IPS DF 6.9 (cell line): Measurements from ENCODE around the gene LRRN1.

Experiments
- DNase-seq: peaks from one replicate; pipeline ENCODE4 v3.0.0-alpha.2; 2013; ENCODE audit warnings: low read depth, low spot score
- H3K27ac ChIP-seq: one replicate; pipeline ENCODE4 v1.5.1; 2013; ENCODE audit warnings: low read length, control low read depth
- H3K27me3 ChIP-seq: 2 replicates; pipeline ENCODE4 v1.6.1; 2013; ENCODE audit warnings: mild to moderate bottlenecking, low read length; ENCODE audit not compliant: control insufficient read depth, insufficient read depth
- H3K36me3 ChIP-seq: 2 replicates; pipeline ENCODE4 v1.6.1; 2013; ENCODE audit warnings: low read length; ENCODE audit not compliant: control insufficient read depth, insufficient read depth
- H3K4me1 ChIP-seq: 2 replicates; pipeline ENCODE4 v1.6.1; 2013; ENCODE audit warnings: low read length; ENCODE audit not compliant: control insufficient read depth, insufficient read depth
- H3K4me3 ChIP-seq: 2 replicates; pipeline ENCODE4 v1.5.1; 2013; ENCODE audit warnings: mild to moderate bottlenecking, low read length
- H3K9me3 ChIP-seq: 2 replicates; pipeline ENCODE4 v1.6.1; 2013; ENCODE audit warnings: low read length, inconsistent platforms; ENCODE audit not compliant: control insufficient read depth, insufficient read depth
- WGBS: extraction: QIAGEN DNeasy Blood & Tissue Kit; methylation state at CpG from one replicate; pipeline ENCODE4 v1.1.7; 2013; ENCODE audit warnings: mixed read lengths, missing lambda C conversion rate; ENCODE audit not compliant: insufficient read length, insufficient coverage; 5-methylcytosine and 5-hydroxymethylcytosine counted together

LRRN1 gene

GRCh38 chr3:3799173-3800079, at the start of gene LRRN1:
TSS of gene LRRN1 (plus strand) at chr3:3799431. CDS start at chr3:3844642, 45,211 bp downstream.
- peak within 1 kb of the TSS; percentile 78 for H3K4me3 ChIP-seq

GRCh38 chr3:3753416-3753815, 45.8 kb upstream of the LRRN1 start:
- WGBS = no CpG with 5 or more reads among the region's 3 CpGs
- no peak for DNase-seq
- Histone ChIP-seq H3K27me3 (no peaks in the 10 kb centered on the region), H3K36me3 (no peaks in the 10 kb centered on the region), H3K27ac (no peak overlapping the region), H3K9me3 (no peaks in the 10 kb centered on the region), H3K4me3 (no peak overlapping the region), H3K4me1 (no peaks in the 10 kb centered on the region)

More at GRCh38 chr3:3799173-3800079, at the start of gene LRRN1:
- H3K36me3 ChIP-seq = peaks cover 3% of the 10 kb centered on the region; the same call in 1 of the 2 replicates
- no CpG with 5 or more reads among the region's 102 CpGs for WGBS
- H3K27me3 ChIP-seq = no peaks in the 10 kb centered on the region
- DNase-seq = peak; percentile 64
- no peak within 1 kb of the TSS for H3K27ac ChIP-seq
- H3K4me1 ChIP-seq = no peaks in the 10 kb centered on the region
- no peaks in the 10 kb centered on the region for H3K9me3 ChIP-seq

- H3K4me3 ChIP-seq = no peak overlapping the region
- H3K4me1 ChIP-seq = no peaks in the 10 kb centered on the region; the same call in 1 of the 2 replicates
- WGBS = no CpG with 5 or more reads among the region's 4 CpGs
- no peak overlapping the region for H3K27ac ChIP-seq
- no peaks in the 10 kb centered on the region for H3K9me3 ChIP-seq
- no peak for DNase-seq
- no peaks in the 10 kb centered on the region for H3K27me3 ChIP-seq
- no peaks in the 10 kb centered on the region for H3K36me3 ChIP-seq
Measured at GRCh38 chr3:3765661-3766060, 33.6 kb upstream of the LRRN1 start.

- WGBS = no CpG with 5 or more reads among the region's 1 CpG
- DNase-seq = no peak
- no peaks in the 10 kb centered on the region for H3K36me3 ChIP-seq
- H3K9me3 ChIP-seq = no peaks in the 10 kb centered on the region
- H3K27me3 ChIP-seq = no peaks in the 10 kb centered on the region
- H3K4me3 ChIP-seq = no peak overlapping the region
- no peaks in the 10 kb centered on the region; the same call in 1 of the 2 replicates for H3K4me1 ChIP-seq
- H3K27ac ChIP-seq = no peak overlapping the region
Measured at GRCh38 chr3:3766140-3766539, 33.1 kb upstream of the LRRN1 start.

- no peak for DNase-seq
- WGBS = no CpG with 5 or more reads among the region's 3 CpGs
- H3K36me3 ChIP-seq = no peaks in the 10 kb centered on the region
- no peak overlapping the region for H3K27ac ChIP-seq
- H3K9me3 ChIP-seq = no peaks in the 10 kb centered on the region
- H3K4me1 ChIP-seq = no peaks in the 10 kb centered on the region
- H3K27me3 ChIP-seq = no peaks in the 10 kb centered on the region
- no peak overlapping the region for H3K4me3 ChIP-seq
Measured at GRCh38 chr3:3771094-3771493, 28.1 kb upstream of the LRRN1 start.

- Histone ChIP-seq H3K4me3 (no peak overlapping the region), H3K27me3 (no peaks in the 10 kb centered on the region), H3K27ac (no peak overlapping the region), H3K36me3 (no peaks in the 10 kb centered on the region), H3K4me1 (no peaks in the 10 kb centered on the region), H3K9me3 (no peaks in the 10 kb centered on the region)
- no peak for DNase-seq
- no CpG with 5 or more reads among the region's 1 CpG for WGBS
Measured at GRCh38 chr3:3771567-3771966, 27.7 kb upstream of the LRRN1 start.

- H3K9me3 ChIP-seq = no peaks in the 10 kb centered on the region
- no peaks in the 10 kb centered on the region for H3K27me3 ChIP-seq
- no peak overlapping the region for H3K27ac ChIP-seq
- H3K36me3 ChIP-seq = no peaks in the 10 kb centered on the region
- no peaks in the 10 kb centered on the region for H3K4me1 ChIP-seq
- no peak overlapping the region for H3K4me3 ChIP-seq
- WGBS = no CpG with 5 or more reads among the region's 1 CpG
- no peak for DNase-seq
Measured at GRCh38 chr3:3772338-3772737, 26.9 kb upstream of the LRRN1 start.

GRCh38 chr3:3772920-3773319, 26.3 kb upstream of the LRRN1 start:
- H3K4me3 ChIP-seq = no peak overlapping the region
- no peak for DNase-seq
- WGBS = no CpG with 5 or more reads among the region's 7 CpGs

GRCh38 chr3:3776607-3777006, 22.6 kb upstream of the LRRN1 start:
- no peak overlapping the region for H3K27ac ChIP-seq
- no peak overlapping the region for H3K4me3 ChIP-seq
- no peak for DNase-seq
- H3K9me3 ChIP-seq = no peaks in the 10 kb centered on the region
- H3K27me3 ChIP-seq = no peaks in the 10 kb centered on the region
- H3K36me3 ChIP-seq = no peaks in the 10 kb centered on the region
- WGBS = no CpG with 5 or more reads among the region's 4 CpGs
- no peaks in the 10 kb centered on the region for H3K4me1 ChIP-seq

More at GRCh38 chr3:3772920-3773319, 26.3 kb upstream of the LRRN1 start:
- Histone ChIP-seq H3K27me3 (no peaks in the 10 kb centered on the region), H3K27ac (no peak overlapping the region), H3K36me3 (no peaks in the 10 kb centered on the region), H3K9me3 (no peaks in the 10 kb centered on the region), H3K4me1 (no peaks in the 10 kb centered on the region)

- DNase-seq = no peak
- Histone ChIP-seq H3K36me3 (no peaks in the 10 kb centered on the region), H3K4me1 (no peaks in the 10 kb centered on the region), H3K4me3 (no peak overlapping the region), H3K27me3 (no peaks in the 10 kb centered on the region), H3K27ac (no peak overlapping the region), H3K9me3 (no peaks in the 10 kb centered on the region)
Measured at GRCh38 chr3:3778216-3778615, 21.0 kb upstream of the LRRN1 start.
